HepG2 (cell line): Measurements from ENCODE around the gene NEAT1. TPM values are rescaled to one million over a fixed set of nuclear protein-coding genes. Genes with fewer than 3 reads are reported as not detected.
A peak's percentile ranks its signal among the peaks of the same experiment; 100 is the strongest.

Source experiments
- DNMT1 ChIP-seq: sonication (generic); formaldehyde crosslinking; IDR thresholded peaks from 2 replicates; pipeline ENCODE4 v1.5.1; 2020; ENCODE audit warnings: mild to moderate bottlenecking, missing genetic modification reagents
- DR1 ChIP-seq: sonication (generic); formaldehyde crosslinking; IDR thresholded peaks from 2 replicates; pipeline ENCODE4 v1.8.0; 2021; ENCODE audit warnings: mild to moderate bottlenecking, missing genetic modification reagents, inconsistent platforms
- GATAD2A ChIP-seq: IDR thresholded peaks from 2 replicates; pipeline ENCODE4 v1.6.1; 2016
- KAT8 ChIP-seq: IDR thresholded peaks from 2 replicates; pipeline ENCODE4 v1.6.1; 2016; ENCODE audit warnings: missing genetic modification reagents, missing compliant biosample characterization
- MAF1 ChIP-seq: sonication (generic); formaldehyde crosslinking; IDR thresholded peaks from 2 replicates; pipeline ENCODE4 v1.5.0; 2020; ENCODE audit warnings: missing genetic modification reagents, borderline replicate concordance
- PTBP1 ChIP-seq: fragments of 200-400 bp; formaldehyde crosslinking; IDR thresholded peaks from 2 replicates; pipeline ENCODE4 v1.6.1; 2018; ENCODE audit warnings: low read length, low read depth; ENCODE audit not compliant: poor library complexity, severe bottlenecking
- RNF2 ChIP-seq: fragments of 450-650 bp; conservative IDR thresholded peaks from 2 replicates; pipeline ENCODE4 v1.6.1; 2016; ENCODE audit warnings: low read depth
- SMAD3 ChIP-seq: sonication (generic); formaldehyde crosslinking; IDR thresholded peaks from 2 replicates; pipeline ENCODE4 v1.4.0; 2020; ENCODE audit warnings: missing genetic modification reagents
- SP4 ChIP-seq: sonication (generic); formaldehyde crosslinking; IDR thresholded peaks from 2 replicates; pipeline ENCODE4 v1.8.1; 2023; ENCODE audit warnings: mild to moderate bottlenecking, missing genetic modification reagents
- TBP ChIP-seq: sonication (generic); formaldehyde crosslinking; IDR thresholded peaks from 2 replicates; pipeline ENCODE4 v1.5.0; 2020; ENCODE audit warnings: missing genetic modification reagents
- TBX3 ChIP-seq: fragments of 450-650 bp; IDR thresholded peaks from 2 replicates; pipeline ENCODE4 v1.6.1; 2017; ENCODE audit warnings: antibody characterized with exemption, mild to moderate bottlenecking, inconsistent platforms, borderline replicate concordance
- ZFP62 ChIP-seq: sonication (generic); formaldehyde crosslinking; IDR thresholded peaks from 2 replicates; pipeline ENCODE4 v1.4.0; 2020; ENCODE audit warnings: missing genetic modification reagents
- ZFP90 ChIP-seq: sonication (generic); formaldehyde crosslinking; IDR thresholded peaks from 2 replicates; pipeline ENCODE4 v1.8.0; 2022; ENCODE audit warnings: missing genetic modification reagents, mild to moderate bottlenecking, inconsistent platforms, borderline replicate concordance
- ZNF431 ChIP-seq: sonication (generic); formaldehyde crosslinking; IDR thresholded peaks from 2 replicates; pipeline ENCODE4 v1.9.0; 2022; ENCODE audit warnings: missing genetic modification reagents, low read depth, mild to moderate bottlenecking, borderline replicate concordance
- ZNF557 ChIP-seq: sonication (generic); formaldehyde crosslinking; IDR thresholded peaks from 2 replicates; pipeline ENCODE4 v1.4.0; 2020; ENCODE audit warnings: missing genetic modification reagents
- ZNF562 ChIP-seq: sonication (generic); formaldehyde crosslinking; IDR thresholded peaks from 2 replicates; pipeline ENCODE4 v1.8.0; 2022; ENCODE audit warnings: missing genetic modification reagents, borderline replicate concordance
- ZNF605 ChIP-seq: sonication (generic); formaldehyde crosslinking; IDR thresholded peaks from 2 replicates; pipeline ENCODE4 v1.8.0; 2022; ENCODE audit warnings: mild to moderate bottlenecking, missing genetic modification reagents
- ZNF788 ChIP-seq: sonication (generic); formaldehyde crosslinking; IDR thresholded peaks from 2 replicates; pipeline ENCODE4 v1.5.0; 2020; ENCODE audit warnings: mild to moderate bottlenecking, missing genetic modification reagents, borderline replicate concordance
- polyA plus RNA-seq, 8 experiments: library from polyadenylated mRNA; depleted of rRNA in 3 of 8; stranded (reverse) in 7 of 8; unstranded in 1 of 8; fragments of >200 nt; fragmentation: Illumina TruSeq in 4 of 8; extraction: Trizol in 4 of 8; gene quantifications; 2 replicates each; pipeline versions ENCODE4 v1.2.1 to v1.2.3, GENCODE V29; 2011 to 2016; ENCODE audit warnings: low read depth in 4 of 8, missing spikeins in 1 of 8, mixed read lengths in 1 of 8; ENCODE audit not compliant: insufficient read depth in 1 of 8
- total RNA-seq, 5 experiments: library from RNA; depleted of rRNA; stranded (reverse); fragments of >200 nt; fragmentation: Illumina TruSeq; extraction: Trizol; gene quantifications; 2 replicates each; pipeline ENCODE4 v1.2.3, GENCODE V29; 2016; ENCODE audit warnings: low read depth in 1 of 5
- TF ChIP-seq, protein P1 (sequence below): sonication (generic); formaldehyde crosslinking; IDR thresholded peaks from 2 replicates; pipeline ENCODE4 v1.4.0; 2020; ENCODE audit warnings: missing genetic modification reagents, borderline replicate concordance
- TF ChIP-seq, protein P2 (sequence below): sonication (generic); formaldehyde crosslinking; IDR thresholded peaks from 2 replicates; pipeline ENCODE4 v1.4.0; 2020; ENCODE audit warnings: missing genetic modification reagents
- TF ChIP-seq, protein P3 (sequence below): sonication (generic); formaldehyde crosslinking; IDR thresholded peaks from 2 replicates; pipeline ENCODE4 v1.5.1; 2020; ENCODE audit warnings: missing genetic modification reagents, mild to moderate bottlenecking, borderline replicate concordance

Gene NEAT1
- total and polyA plus RNA-seq, 2 of the 13 experiments (the other 11 are each of a cell fraction or from before 2014, with no cell fraction given), result 20.5 to 41.2 TPM

DNA sequence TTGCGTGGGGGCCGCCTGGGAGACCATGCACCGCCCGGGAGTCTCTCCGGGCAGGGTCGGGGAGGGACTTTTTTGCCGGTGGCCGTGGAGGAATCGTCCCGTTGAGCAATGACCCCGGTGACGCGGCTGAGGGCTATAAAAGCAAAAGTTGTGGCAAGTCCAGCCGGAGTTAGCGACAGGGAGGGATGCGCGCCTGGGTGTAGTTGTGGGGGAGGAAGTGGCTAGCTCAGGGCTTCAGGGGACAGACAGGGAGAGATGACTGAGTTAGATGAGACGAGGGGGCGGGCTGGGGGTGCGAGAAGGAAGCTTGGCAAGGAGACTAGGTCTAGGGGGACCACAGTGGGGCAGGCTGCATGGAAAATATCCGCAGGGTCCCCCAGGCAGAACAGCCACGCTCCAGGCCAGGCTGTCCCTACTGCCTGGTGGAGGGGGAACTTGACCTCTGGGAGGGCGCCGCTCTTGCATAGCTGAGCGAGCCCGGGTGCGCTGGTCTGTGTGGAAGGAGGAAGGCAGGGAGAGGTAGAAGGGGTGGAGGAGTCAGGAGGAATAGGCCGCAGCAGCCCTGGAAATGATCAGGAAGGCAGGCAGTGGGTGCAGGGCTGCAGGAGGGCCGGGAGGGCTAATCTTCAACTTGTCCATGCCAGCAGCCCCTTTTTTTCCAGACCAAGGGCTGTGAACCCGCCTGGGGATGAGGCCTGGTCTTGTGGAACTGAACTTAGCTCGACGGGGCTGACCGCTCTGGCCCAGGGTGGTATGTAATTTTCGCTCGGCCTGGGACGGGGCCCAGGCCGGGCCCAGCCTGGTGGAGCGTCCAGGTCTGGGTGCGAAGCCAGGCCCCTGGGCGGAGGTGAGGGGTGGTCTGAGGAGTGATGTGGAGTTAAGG, at the start of gene NEAT1 (continued):
- TF ChIP-seq, protein P1, sequence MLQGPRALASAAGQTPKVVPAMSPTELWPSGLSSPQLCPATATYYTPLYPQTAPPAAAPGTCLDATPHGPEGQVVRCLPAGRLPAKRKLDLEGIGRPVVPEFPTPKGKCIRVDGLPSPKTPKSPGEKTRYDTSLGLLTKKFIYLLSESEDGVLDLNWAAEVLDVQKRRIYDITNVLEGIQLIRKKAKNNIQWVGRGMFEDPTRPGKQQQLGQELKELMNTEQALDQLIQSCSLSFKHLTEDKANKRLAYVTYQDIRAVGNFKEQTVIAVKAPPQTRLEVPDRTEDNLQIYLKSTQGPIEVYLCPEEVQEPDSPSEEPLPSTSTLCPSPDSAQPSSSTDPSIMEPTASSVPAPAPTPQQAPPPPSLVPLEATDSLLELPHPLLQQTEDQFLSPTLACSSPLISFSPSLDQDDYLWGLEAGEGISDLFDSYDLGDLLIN (CRISPR knock-in tag), result peak; percentile 55; the same call in 1 of the 2 replicates
- TF ChIP-seq ZFP62 (no peak), DR1 (CRISPR knock-in tag) (peak; percentile 89), PTBP1 (peak; percentile 70), SMAD3 (CRISPR knock-in tag) (peak; percentile 81), ZNF788 (CRISPR knock-in tag) (peak; percentile 75), ZNF431 (peak; percentile 69; the same call in 1 of the 2 replicates), ZNF605 (CRISPR knock-in tag) (peak; percentile 56; the same call in 1 of the 2 replicates), GATAD2A (peak; percentile 48), TBX3 (peak; percentile 48; the same call in 1 of the 2 replicates), RNF2 (peak; percentile 51; the same call in 1 of the 2 replicates), SP4 (CRISPR knock-in tag) (peak; percentile 60), ZNF557 (peak; percentile 87; the same call in 1 of the 2 replicates), TBP (CRISPR knock-in tag) (peak; percentile 34; the same call in 1 of the 2 replicates), ZFP90 (peak; percentile 89), DNMT1 (CRISPR knock-in tag) (no peak), MAF1 (CRISPR knock-in tag) (peak; percentile 83; the same call in 1 of the 2 replicates), ZNF562 (CRISPR knock-in tag) (peak; percentile 80; the same call in 1 of the 2 replicates), KAT8 (CRISPR knock-in tag) (peak; percentile 19; the same call in 1 of the 2 replicates)
- TF ChIP-seq, protein P2, sequence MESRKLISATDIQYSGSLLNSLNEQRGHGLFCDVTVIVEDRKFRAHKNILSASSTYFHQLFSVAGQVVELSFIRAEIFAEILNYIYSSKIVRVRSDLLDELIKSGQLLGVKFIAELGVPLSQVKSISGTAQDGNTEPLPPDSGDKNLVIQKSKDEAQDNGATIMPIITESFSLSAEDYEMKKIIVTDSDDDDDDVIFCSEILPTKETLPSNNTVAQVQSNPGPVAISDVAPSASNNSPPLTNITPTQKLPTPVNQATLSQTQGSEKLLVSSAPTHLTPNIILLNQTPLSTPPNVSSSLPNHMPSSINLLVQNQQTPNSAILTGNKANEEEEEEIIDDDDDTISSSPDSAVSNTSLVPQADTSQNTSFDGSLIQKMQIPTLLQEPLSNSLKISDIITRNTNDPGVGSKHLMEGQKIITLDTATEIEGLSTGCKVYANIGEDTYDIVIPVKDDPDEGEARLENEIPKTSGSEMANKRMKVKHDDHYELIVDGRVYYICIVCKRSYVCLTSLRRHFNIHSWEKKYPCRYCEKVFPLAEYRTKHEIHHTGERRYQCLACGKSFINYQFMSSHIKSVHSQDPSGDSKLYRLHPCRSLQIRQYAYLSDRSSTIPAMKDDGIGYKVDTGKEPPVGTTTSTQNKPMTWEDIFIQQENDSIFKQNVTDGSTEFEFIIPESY (CRISPR knock-in tag), result 0 out of 2 replicates have a peak, but pooled peaks have one; percentile 32
- TF ChIP-seq, protein P3, sequence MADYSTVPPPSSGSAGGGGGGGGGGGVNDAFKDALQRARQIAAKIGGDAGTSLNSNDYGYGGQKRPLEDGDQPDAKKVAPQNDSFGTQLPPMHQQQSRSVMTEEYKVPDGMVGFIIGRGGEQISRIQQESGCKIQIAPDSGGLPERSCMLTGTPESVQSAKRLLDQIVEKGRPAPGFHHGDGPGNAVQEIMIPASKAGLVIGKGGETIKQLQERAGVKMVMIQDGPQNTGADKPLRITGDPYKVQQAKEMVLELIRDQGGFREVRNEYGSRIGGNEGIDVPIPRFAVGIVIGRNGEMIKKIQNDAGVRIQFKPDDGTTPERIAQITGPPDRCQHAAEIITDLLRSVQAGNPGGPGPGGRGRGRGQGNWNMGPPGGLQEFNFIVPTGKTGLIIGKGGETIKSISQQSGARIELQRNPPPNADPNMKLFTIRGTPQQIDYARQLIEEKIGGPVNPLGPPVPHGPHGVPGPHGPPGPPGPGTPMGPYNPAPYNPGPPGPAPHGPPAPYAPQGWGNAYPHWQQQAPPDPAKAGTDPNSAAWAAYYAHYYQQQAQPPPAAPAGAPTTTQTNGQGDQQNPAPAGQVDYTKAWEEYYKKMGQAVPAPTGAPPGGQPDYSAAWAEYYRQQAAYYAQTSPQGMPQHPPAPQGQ (CRISPR knock-in tag), result 0 out of 2 replicates have a peak, but pooled peaks have one; percentile 54
